HepG2 (cell line): ENCODE results near the gene HES1.
A peak's percentile ranks its signal among the peaks of the same experiment; 100 is the strongest.

Source experiments
- HNRNPL ChIP-seq: fragments of 200-400 bp; formaldehyde crosslinking; IDR thresholded peaks from 2 replicates; pipeline ENCODE4 v1.6.1; 2017; ENCODE audit warnings: mild to moderate bottlenecking, low read depth, low read length
- MLX ChIP-seq: IDR thresholded peaks from 2 replicates; pipeline ENCODE4 v1.6.1; 2016
- PHF20 ChIP-seq: sonication (generic); formaldehyde crosslinking; IDR thresholded peaks from 2 replicates; pipeline ENCODE4 v1.5.0; 2020; ENCODE audit warnings: mild to moderate bottlenecking, missing genetic modification reagents
- POLR2AphosphoS5 ChIP-seq: IDR thresholded peaks from 2 replicates; pipeline ENCODE4 v1.6.1; 2012; ENCODE audit warnings: low read depth, low read length
- RXRB ChIP-seq: IDR thresholded peaks from 2 replicates; pipeline ENCODE4 v1.6.1; 2016; ENCODE audit warnings: borderline replicate concordance, missing genetic modification reagents, missing compliant biosample characterization
- SMAD1 ChIP-seq: sonication (generic); formaldehyde crosslinking; IDR thresholded peaks from 2 replicates; pipeline ENCODE4 v1.4.0; 2020; ENCODE audit warnings: missing genetic modification reagents, low read depth, mild to moderate bottlenecking, borderline replicate concordance
- TAF1 ChIP-seq: sonication (generic); formaldehyde crosslinking; IDR thresholded peaks from 2 replicates; pipeline ENCODE4 v1.4.0; 2020; ENCODE audit warnings: missing genetic modification reagents
- ZNF383 ChIP-seq: sonication (generic); formaldehyde crosslinking; IDR thresholded peaks from 2 replicates; pipeline ENCODE4 v1.4.0; 2020; ENCODE audit warnings: missing genetic modification reagents, mild to moderate bottlenecking, borderline replicate concordance
- TF ChIP-seq, protein P1 (sequence below): IDR thresholded peaks from 2 replicates; pipeline ENCODE4 v1.6.1; 2012; ENCODE audit warnings: inconsistent platforms

DNA sequence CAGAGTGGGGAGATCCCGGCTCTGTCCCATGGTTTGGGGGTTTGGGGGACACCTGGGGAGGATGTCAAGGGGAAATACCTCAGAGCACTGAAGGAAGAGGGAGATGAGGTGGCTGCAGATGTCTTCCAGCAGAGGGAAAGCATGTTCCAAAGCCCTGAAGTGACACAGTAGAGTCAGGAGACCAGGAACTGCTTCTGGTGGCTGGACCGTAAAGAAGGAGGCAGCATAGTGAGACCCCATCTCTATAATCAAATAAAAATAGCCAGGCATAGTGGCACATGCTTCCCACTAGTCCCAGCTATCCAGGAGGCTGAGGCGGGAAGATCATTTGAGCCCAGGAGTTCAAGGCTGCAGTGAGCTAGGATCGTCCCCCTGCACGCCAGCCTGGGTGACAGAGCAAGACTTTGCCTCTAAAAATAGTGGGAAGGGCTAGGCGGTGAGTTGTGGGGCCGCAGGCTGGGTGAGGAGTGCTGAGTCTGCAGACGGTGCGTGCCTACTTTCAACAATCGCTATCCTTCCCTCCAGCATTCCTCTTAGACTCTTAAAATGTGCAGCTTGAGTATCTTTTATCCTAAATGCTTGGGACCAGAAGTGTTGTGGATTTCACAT, 26.2 kb downstream of the HES1 start:
- TF ChIP-seq MLX (CRISPR knock-in tag), result no peak
- TF ChIP-seq SMAD1 (CRISPR knock-in tag), result no peak
- no peak for TF ChIP-seq POLR2AphosphoS5
- no peak for TF ChIP-seq PHF20 (CRISPR knock-in tag)
- no peak for TF ChIP-seq TAF1 (CRISPR knock-in tag)
- TF ChIP-seq, protein P1, sequence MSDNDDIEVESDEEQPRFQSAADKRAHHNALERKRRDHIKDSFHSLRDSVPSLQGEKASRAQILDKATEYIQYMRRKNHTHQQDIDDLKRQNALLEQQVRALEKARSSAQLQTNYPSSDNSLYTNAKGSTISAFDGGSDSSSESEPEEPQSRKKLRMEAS, result 0 out of 2 replicates have a peak, but pooled peaks have one; percentile 24
- no peak for TF ChIP-seq HNRNPL
- TF ChIP-seq RXRB (CRISPR knock-in tag), result no peak
- TF ChIP-seq ZNF383 (CRISPR knock-in tag), result no peak
